Large intestine (tissue), 3 donors: ENCODE measurements around the gene SIAH1. TPM values are rescaled to one million over a fixed set of nuclear protein-coding genes. Genes with fewer than 3 reads are reported as not detected.
A peak's percentile ranks its signal among the peaks of the same experiment; 100 is the strongest.
"Not testable (repeated sequence)": the region's sequence is repeated elsewhere in the genome, so short reads cannot be mapped to it uniquely, and the experiment has no call there.

Source experiments
- DNase-seq, 2 donors: peaks; one replicate each; pipeline versions ENCODE4 v3.0.0 to v3.0.0-alpha.2; 2013
- H3K27ac ChIP-seq: one replicate; pipeline ENCODE4 v1.5.1; 2013; ENCODE audit warnings: low read length
- H3K27me3 ChIP-seq: 2 replicates; pipeline ENCODE4 v1.6.1; 2013; ENCODE audit warnings: low read length; ENCODE audit not compliant: control insufficient read depth, insufficient read depth
- H3K36me3 ChIP-seq: 2 replicates; pipeline ENCODE4 v1.6.1; 2013; ENCODE audit warnings: low read length; ENCODE audit not compliant: control insufficient read depth, insufficient read depth
- H3K4me1 ChIP-seq: one replicate; pipeline ENCODE4 v1.6.1; 2013; ENCODE audit warnings: low read length; ENCODE audit not compliant: control insufficient read depth, insufficient read depth
- H3K4me3 ChIP-seq: one replicate; pipeline ENCODE4 v1.5.1; 2013; ENCODE audit warnings: low read length
- H3K9me3 ChIP-seq: one replicate; pipeline ENCODE4 v1.6.1; 2013; ENCODE audit warnings: mild to moderate bottlenecking, low read depth, low read length, moderate library complexity; ENCODE audit not compliant: control insufficient read depth
- WGBS: methylation state at CpG from one replicate; pipeline ENCODE4 v1.1.5; 2013; ENCODE audit warnings: low lambda C conversion rate; ENCODE audit not compliant: insufficient coverage; 5-methylcytosine and 5-hydroxymethylcytosine counted together
- polyA plus RNA-seq: library from polyadenylated mRNA; unstranded; fragments of 120-200 nt; gene quantifications from one replicate; pipeline ENCODE4 v1.2.1, GENCODE V29; 2013

SIAH1 gene
- polyA plus RNA-seq, 1 donor: 39.6 TPM

GRCh38 chr16:48378836-48379235 is 6.4 kb downstream of the SIAH1 start:
- DNase-seq: peak; percentile 33 to 50
- 88% methylated on average over 1 of the region's 1 CpG for WGBS
- Histone ChIP-seq H3K36me3 (no peaks in the 10 kb centered on the region), H3K4me1 (peaks cover 26% of the 10 kb centered on the region), H3K27ac (peak overlapping the region; percentile 60), H3K4me3 (no peak overlapping the region), H3K9me3 (no peaks in the 10 kb centered on the region), H3K27me3 (no peaks in the 10 kb centered on the region)

GRCh38 chr16:48378276-48378675 is 6.9 kb downstream of the SIAH1 start:
- no peak overlapping the region for H3K4me3 ChIP-seq
- H3K36me3 ChIP-seq: no peaks in the 10 kb centered on the region
- no peaks in the 10 kb centered on the region for H3K9me3 ChIP-seq
- H3K27me3 ChIP-seq: no peaks in the 10 kb centered on the region
- H3K27ac ChIP-seq: peak overlapping the region; percentile 60
- H3K4me1 ChIP-seq: peaks cover 26% of the 10 kb centered on the region
- 89% methylated on average over 3 of the region's 5 CpGs for WGBS
- no peak for DNase-seq

- H3K27me3 ChIP-seq, H3K36me3 ChIP-seq, H3K9me3 ChIP-seq, DNase-seq, H3K4me3 ChIP-seq, H3K27ac ChIP-seq: not testable (repeated sequence)
- WGBS: 100% methylated on average over 4 of the region's 7 CpGs
- H3K4me1 ChIP-seq: peaks cover 20% of the 10 kb centered on the region
These were observed 7.9 kb downstream of the SIAH1 start for GRCh38 chr16:48377301-48377700.

- 29% methylated on average over 1 of the region's 2 CpGs for WGBS
- no peaks in the 10 kb centered on the region for H3K36me3 ChIP-seq
- no peak overlapping the region for H3K4me3 ChIP-seq
- H3K9me3 ChIP-seq: no peaks in the 10 kb centered on the region
- no peak overlapping the region for H3K27ac ChIP-seq
- no peak for DNase-seq
- no peaks in the 10 kb centered on the region for H3K27me3 ChIP-seq
- H3K4me1 ChIP-seq: peaks cover 11% of the 10 kb centered on the region
These were observed 11.0 kb downstream of the SIAH1 start for GRCh38 chr16:48374255-48374654.

GRCh38 chr16:48373258-48374029 is 11.8 kb downstream of the SIAH1 start:
- DNase-seq: no peak
- Histone ChIP-seq H3K4me1 (peaks cover 8% of the 10 kb centered on the region), H3K27me3 (no peaks in the 10 kb centered on the region), H3K36me3 (no peaks in the 10 kb centered on the region), H3K27ac (no peak overlapping the region), H3K4me3 (no peak overlapping the region), H3K9me3 (no peaks in the 10 kb centered on the region)
- WGBS: 100% methylated on average over 4 of the region's 4 CpGs

GRCh38 chr16:48372744-48373143 is 12.5 kb downstream of the SIAH1 start:
- no peak for DNase-seq
- Histone ChIP-seq H3K36me3 (no peaks in the 10 kb centered on the region), H3K9me3 (no peaks in the 10 kb centered on the region), H3K4me3 (no peak overlapping the region), H3K27me3 (no peaks in the 10 kb centered on the region), H3K27ac (no peak overlapping the region), H3K4me1 (peaks cover 8% of the 10 kb centered on the region)
- WGBS: 79% methylated on average over 3 of the region's 4 CpGs

GRCh38 chr16:48371393-48371780 is 13.8 kb downstream of the SIAH1 start:
- no peaks in the 10 kb centered on the region for H3K27me3 ChIP-seq
- H3K27ac ChIP-seq: no peak overlapping the region
- no peak for DNase-seq
- H3K9me3 ChIP-seq: no peaks in the 10 kb centered on the region
- no peaks in the 10 kb centered on the region for H3K36me3 ChIP-seq
- H3K4me1 ChIP-seq: peaks cover 15% of the 10 kb centered on the region
- H3K4me3 ChIP-seq: no peak overlapping the region

GRCh38 chr16:48370668-48371392 is 14.4 kb downstream of the SIAH1 start:
- WGBS: 100% methylated on average over 1 of the region's 18 CpGs
- H3K9me3 ChIP-seq, DNase-seq, H3K27ac ChIP-seq, H3K4me3 ChIP-seq, H3K27me3 ChIP-seq, H3K36me3 ChIP-seq: not testable (repeated sequence)
- peaks cover 16% of the 10 kb centered on the region for H3K4me1 ChIP-seq

GRCh38 chr16:48370229-48370628 is 15.0 kb downstream of the SIAH1 start:
- no peak overlapping the region for H3K4me3 ChIP-seq
- H3K27ac ChIP-seq: no peak overlapping the region
- WGBS: no CpG with 5 or more reads among the region's 8 CpGs
- no peaks in the 10 kb centered on the region for H3K27me3 ChIP-seq
- no peak for DNase-seq
- H3K9me3 ChIP-seq: no peaks in the 10 kb centered on the region
- H3K4me1 ChIP-seq: peaks cover 20% of the 10 kb centered on the region
- no peaks in the 10 kb centered on the region for H3K36me3 ChIP-seq

GRCh38 chr16:48369765-48370164 is 15.4 kb downstream of the SIAH1 start:
- Histone ChIP-seq H3K27me3 (no peaks in the 10 kb centered on the region), H3K4me3 (no peak overlapping the region), H3K27ac (no peak overlapping the region), H3K9me3 (no peaks in the 10 kb centered on the region), H3K4me1 (peaks cover 18% of the 10 kb centered on the region), H3K36me3 (no peaks in the 10 kb centered on the region)
- WGBS: no CpG with 5 or more reads among the region's 1 CpG
- no peak for DNase-seq
